IPS DF 6.9 (cell line): Measurements from ENCODE around the gene PES1.
A peak's percentile ranks its signal among the peaks of the same experiment; 100 is the strongest.
"Not testable (repeated sequence)": the region's sequence is repeated elsewhere in the genome, so short reads cannot be mapped to it uniquely, and the experiment has no call there.

ENCODE experiments used
- DNase-seq: peaks from one replicate; pipeline ENCODE4 v3.0.0-alpha.2; 2013; ENCODE audit warnings: low read depth, low spot score
- H3K27ac ChIP-seq: one replicate; pipeline ENCODE4 v1.5.1; 2013; ENCODE audit warnings: low read length, control low read depth
- H3K27me3 ChIP-seq: 2 replicates; pipeline ENCODE4 v1.6.1; 2013; ENCODE audit warnings: mild to moderate bottlenecking, low read length; ENCODE audit not compliant: control insufficient read depth, insufficient read depth
- H3K36me3 ChIP-seq: 2 replicates; pipeline ENCODE4 v1.6.1; 2013; ENCODE audit warnings: low read length; ENCODE audit not compliant: control insufficient read depth, insufficient read depth
- H3K4me1 ChIP-seq: 2 replicates; pipeline ENCODE4 v1.6.1; 2013; ENCODE audit warnings: low read length; ENCODE audit not compliant: control insufficient read depth, insufficient read depth
- H3K4me3 ChIP-seq: 2 replicates; pipeline ENCODE4 v1.5.1; 2013; ENCODE audit warnings: mild to moderate bottlenecking, low read length
- H3K9me3 ChIP-seq: 2 replicates; pipeline ENCODE4 v1.6.1; 2013; ENCODE audit warnings: low read length, inconsistent platforms; ENCODE audit not compliant: control insufficient read depth, insufficient read depth
- WGBS: extraction: QIAGEN DNeasy Blood & Tissue Kit; methylation state at CpG from one replicate; pipeline ENCODE4 v1.1.7; 2013; ENCODE audit warnings: mixed read lengths, missing lambda C conversion rate; ENCODE audit not compliant: insufficient read length, insufficient coverage; 5-methylcytosine and 5-hydroxymethylcytosine counted together

PES1 gene

DNA sequence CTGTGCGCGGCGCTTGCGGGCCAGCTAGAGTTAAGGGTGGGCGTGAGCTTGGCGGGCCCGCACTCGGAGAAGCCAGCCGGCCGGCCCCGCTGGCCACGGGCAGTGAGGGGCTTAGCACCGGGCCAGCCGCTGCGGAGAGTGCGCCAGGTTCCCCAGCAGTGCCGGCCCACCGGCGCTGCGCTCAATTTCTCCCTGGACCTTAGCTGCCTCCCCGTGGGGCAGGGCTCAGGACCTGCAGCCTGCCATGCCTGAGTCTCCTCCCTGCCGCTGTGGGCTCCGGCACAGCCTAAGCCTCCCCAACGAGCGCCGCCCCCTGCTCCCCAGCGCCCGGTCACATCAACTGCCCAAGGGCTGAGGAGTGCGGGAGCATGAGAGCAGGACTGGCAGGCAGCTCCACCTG lies 5.2 kb upstream of the PES1 start:
- Histone ChIP-seq H3K4me3 (no peak overlapping the region), H3K4me1 (no peaks in the 10 kb centered on the region), H3K9me3 (no peaks in the 10 kb centered on the region), H3K36me3 (no peaks in the 10 kb centered on the region), H3K27ac (no peak overlapping the region), H3K27me3 (no peaks in the 10 kb centered on the region)
- DNase-seq, result no peak
- no CpG with 5 or more reads among the region's 29 CpGs for WGBS

- no CpG with 5 or more reads among the region's 2 CpGs for WGBS
- Histone ChIP-seq H3K27ac (no peak overlapping the region), H3K4me1 (no peaks in the 10 kb centered on the region), H3K4me3 (no peak overlapping the region), H3K9me3 (no peaks in the 10 kb centered on the region), H3K27me3 (no peaks in the 10 kb centered on the region), H3K36me3 (no peaks in the 10 kb centered on the region)
- no peak for DNase-seq
Measured at GRCh38 chr22:30596199-30596598, 4.5 kb upstream of the PES1 start.

DNA sequence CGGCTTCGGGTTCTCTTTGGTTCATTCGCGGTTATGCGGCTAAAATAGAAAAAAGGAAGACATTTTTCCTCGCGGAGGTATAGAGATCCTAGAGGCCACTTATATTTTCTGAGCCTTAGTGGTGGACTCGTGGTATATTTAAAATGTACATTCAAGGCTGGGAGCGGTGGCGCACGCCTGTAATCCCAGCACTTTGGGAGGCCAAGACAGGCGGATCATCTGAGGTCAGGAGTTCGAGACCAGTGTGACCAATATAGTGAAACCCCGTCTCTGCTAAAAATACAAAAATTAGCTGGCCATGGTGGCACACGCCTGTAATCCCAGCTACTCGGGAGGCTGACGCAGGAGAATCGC lies 627 bp upstream of the PES1 start:
- not testable (repeated sequence) for H3K4me3 ChIP-seq, H3K27me3 ChIP-seq, H3K9me3 ChIP-seq, H3K27ac ChIP-seq, DNase-seq, H3K4me1 ChIP-seq
- no CpG with 5 or more reads among the region's 18 CpGs for WGBS
- peaks cover 12% of the 10 kb centered on the region; the same call in 1 of the 2 replicates for H3K36me3 ChIP-seq

- WGBS, result no CpG with 5 or more reads among the region's 14 CpGs
Measured at GRCh38 chr22:30591191-30591587, 521 bp downstream of the PES1 start.

GRCh38 chr22:30586414-30586813 lies 5.3 kb downstream of the PES1 start:
- Histone ChIP-seq H3K27ac (no peak overlapping the region), H3K9me3 (no peaks in the 10 kb centered on the region), H3K4me3 (no peak overlapping the region), H3K36me3 (peaks cover 56% of the 10 kb centered on the region), H3K4me1 (no peaks in the 10 kb centered on the region; the same call in 1 of the 2 replicates), H3K27me3 (no peaks in the 10 kb centered on the region)
- no peak for DNase-seq
- WGBS, result no CpG with 5 or more reads among the region's 8 CpGs

More at GRCh38 chr22:30591191-30591587, 521 bp downstream of the PES1 start:
- Histone ChIP-seq H3K4me3 (peak overlapping the region; percentile 80), H3K36me3 (peaks cover 22% of the 10 kb centered on the region), H3K4me1 (no peaks in the 10 kb centered on the region), H3K27ac (no peak overlapping the region), H3K27me3 (no peaks in the 10 kb centered on the region), H3K9me3 (no peaks in the 10 kb centered on the region)
- DNase-seq, result no peak

DNA sequence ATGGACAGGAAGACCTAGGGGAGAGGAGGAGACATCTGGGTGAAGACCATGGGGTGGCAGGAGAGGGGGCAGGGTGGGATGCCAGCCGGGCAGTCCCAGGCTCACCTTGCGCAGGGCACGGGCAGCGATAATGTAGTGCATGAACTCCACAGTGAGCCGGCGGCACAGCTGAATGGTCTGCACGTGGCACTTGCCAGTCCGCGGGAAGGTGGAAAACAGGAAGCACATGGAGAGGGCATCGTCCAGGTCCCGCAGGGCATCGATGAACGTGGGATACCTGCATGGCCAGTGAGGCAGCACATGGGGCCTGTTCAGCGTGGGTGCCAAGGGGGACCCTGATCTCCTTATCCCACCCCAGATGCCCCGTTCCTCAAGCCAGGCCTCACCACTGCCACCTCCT lies 7.3 kb downstream of the PES1 start:
- no peak for DNase-seq
- no peak overlapping the region for H3K27ac ChIP-seq
- H3K4me1 ChIP-seq, result no peaks in the 10 kb centered on the region; the same call in 1 of the 2 replicates
- no peaks in the 10 kb centered on the region for H3K9me3 ChIP-seq
- no CpG with 5 or more reads among the region's 15 CpGs for WGBS
- no peaks in the 10 kb centered on the region for H3K27me3 ChIP-seq
- H3K36me3 ChIP-seq, result peaks cover 76% of the 10 kb centered on the region
- no peak overlapping the region for H3K4me3 ChIP-seq

DNA sequence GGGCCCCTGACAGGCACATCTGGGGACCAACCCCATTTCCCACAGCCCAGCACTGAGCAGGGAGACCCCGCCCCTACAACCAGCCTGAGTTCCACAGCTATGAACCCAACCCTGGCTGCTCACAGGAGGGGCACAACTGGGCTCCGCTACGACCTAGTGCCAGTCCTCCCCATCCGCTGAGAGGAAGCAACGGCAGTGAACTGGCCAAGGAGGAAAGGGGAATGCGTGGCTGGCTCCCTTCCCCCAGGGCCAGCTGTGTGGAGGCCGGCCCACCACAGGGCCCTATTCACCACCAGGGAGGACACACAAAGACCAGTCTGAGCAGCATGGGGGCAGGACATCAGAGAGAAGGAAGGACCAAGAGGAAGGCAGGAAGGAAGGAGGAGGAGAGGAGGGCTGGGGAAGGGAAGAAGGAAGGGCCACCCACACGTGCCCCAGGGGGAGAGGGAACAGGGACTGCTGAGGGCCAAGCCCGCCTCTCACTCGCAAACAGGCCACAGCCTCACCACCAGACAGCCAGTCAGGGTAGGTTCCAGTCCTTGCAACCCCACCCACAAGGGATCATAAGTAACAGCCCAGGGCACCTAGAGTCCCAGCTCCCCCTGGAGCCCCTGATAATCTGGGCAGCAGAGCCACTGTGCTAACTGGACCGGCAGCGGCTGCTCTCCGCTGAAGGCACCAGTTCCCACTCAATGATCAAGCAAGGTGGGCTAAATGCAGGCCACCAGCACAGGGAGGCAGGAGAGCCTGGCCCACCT lies 8.7 kb downstream of the PES1 start:
- Histone ChIP-seq H3K4me3 (no peak overlapping the region), H3K27me3 (no peaks in the 10 kb centered on the region), H3K9me3 (no peaks in the 10 kb centered on the region), H3K4me1 (no peaks in the 10 kb centered on the region; the same call in 1 of the 2 replicates), H3K27ac (no peak overlapping the region), H3K36me3 (peaks cover 84% of the 10 kb centered on the region)
- WGBS, result no CpG with 5 or more reads among the region's 13 CpGs
- DNase-seq, result no peak

- H3K4me1 ChIP-seq, result no peaks in the 10 kb centered on the region; the same call in 1 of the 2 replicates
- no CpG with 5 or more reads among the region's 6 CpGs for WGBS
- H3K27ac ChIP-seq, result no peak overlapping the region
- H3K27me3 ChIP-seq, result no peaks in the 10 kb centered on the region
- H3K4me3 ChIP-seq, result no peak overlapping the region
- H3K9me3 ChIP-seq, result no peaks in the 10 kb centered on the region
- no peak for DNase-seq
- peaks cover 83% of the 10 kb centered on the region for H3K36me3 ChIP-seq
Measured at GRCh38 chr22:30582051-30582450, 9.7 kb downstream of the PES1 start.

DNA sequence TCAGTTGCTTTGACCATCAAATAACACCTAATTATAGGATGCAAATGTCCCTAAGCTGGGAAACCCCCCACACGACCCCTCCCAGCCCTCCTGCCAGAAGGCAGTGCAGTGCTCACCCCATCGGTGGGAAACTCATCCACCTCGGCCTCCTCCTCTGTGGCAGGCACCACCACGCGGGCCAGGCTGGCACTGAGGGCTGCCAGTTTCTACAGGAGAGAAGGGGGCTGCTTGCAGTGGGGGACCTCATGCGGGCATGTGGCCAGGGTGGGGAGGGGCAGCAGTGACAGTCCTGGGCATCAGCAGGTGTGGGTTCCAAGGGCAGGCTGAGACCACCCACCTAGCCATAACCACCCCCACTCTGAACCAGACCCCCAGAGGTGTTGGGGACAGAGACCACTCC lies 10.8 kb downstream of the PES1 start:
- no peaks in the 10 kb centered on the region for H3K9me3 ChIP-seq
- no CpG with 5 or more reads among the region's 6 CpGs for WGBS
- H3K27me3 ChIP-seq, result no peaks in the 10 kb centered on the region
- H3K36me3 ChIP-seq, result peaks cover 83% of the 10 kb centered on the region
- H3K27ac ChIP-seq, result no peak overlapping the region
- H3K4me3 ChIP-seq, result no peak overlapping the region
- H3K4me1 ChIP-seq, result no peaks in the 10 kb centered on the region; the same call in 1 of the 2 replicates
- no peak for DNase-seq

GRCh38 chr22:30578481-30578880 lies 13.2 kb downstream of the PES1 start:
- peaks cover 6% of the 10 kb centered on the region for H3K4me1 ChIP-seq
- H3K27me3 ChIP-seq, result no peaks in the 10 kb centered on the region
- peaks cover 71% of the 10 kb centered on the region for H3K36me3 ChIP-seq
- H3K9me3 ChIP-seq, result no peaks in the 10 kb centered on the region
- no peak overlapping the region for H3K27ac ChIP-seq
- no CpG with 5 or more reads among the region's 12 CpGs for WGBS
- DNase-seq, result no peak
- H3K4me3 ChIP-seq, result no peak overlapping the region

- Histone ChIP-seq H3K36me3 (peaks cover 49% of the 10 kb centered on the region), H3K4me3 (no peak overlapping the region), H3K27ac (no peak overlapping the region), H3K27me3 (no peaks in the 10 kb centered on the region), H3K9me3 (no peaks in the 10 kb centered on the region), H3K4me1 (peaks cover 11% of the 10 kb centered on the region)
- WGBS, result no CpG with 5 or more reads among the region's 15 CpGs
- DNase-seq, result no peak
Measured at GRCh38 chr22:30575859-30576258, 15.9 kb downstream of the PES1 start.
